GM21526 (cell line): Measurements from ENCODE around the gene VN1R5.
"Not testable (repeated sequence)": the region's sequence is repeated elsewhere in the genome, so short reads cannot be mapped to it uniquely, and the experiment has no call there.

Experiments used
- ATAC-seq: cut with Tn5 transposase; IDR thresholded peaks from one replicate; pipeline ENCODE4 v1.9.1; 2021; ENCODE audit warnings: moderate library complexity; ENCODE audit not compliant: unreplicated experiment, low FRiP score

The VN1R5 gene

DNA sequence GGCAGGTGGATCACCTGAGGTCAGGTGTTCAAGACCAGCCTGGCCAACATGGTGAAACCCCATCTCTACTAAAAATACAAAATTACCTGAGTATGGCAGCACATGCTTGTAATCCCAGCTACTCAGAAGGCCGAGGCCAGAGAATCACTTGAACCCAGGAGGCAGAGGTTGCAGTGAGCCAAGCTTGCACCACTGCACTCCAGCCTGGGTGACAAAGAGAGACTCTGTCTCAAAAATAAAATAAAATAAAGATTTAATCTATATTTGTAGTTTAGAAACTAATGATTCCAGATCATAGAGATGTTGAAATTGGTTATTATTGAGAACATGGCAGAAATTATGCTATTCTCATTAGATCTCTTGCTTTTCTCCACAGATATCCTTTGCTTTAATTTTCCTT is at the start of gene VN1R5:
Gene VN1R5 (plus strand): TSS at position 301 of the 400 bp plus-strand sequence.
- ATAC-seq: not testable (repeated sequence)

DNA sequence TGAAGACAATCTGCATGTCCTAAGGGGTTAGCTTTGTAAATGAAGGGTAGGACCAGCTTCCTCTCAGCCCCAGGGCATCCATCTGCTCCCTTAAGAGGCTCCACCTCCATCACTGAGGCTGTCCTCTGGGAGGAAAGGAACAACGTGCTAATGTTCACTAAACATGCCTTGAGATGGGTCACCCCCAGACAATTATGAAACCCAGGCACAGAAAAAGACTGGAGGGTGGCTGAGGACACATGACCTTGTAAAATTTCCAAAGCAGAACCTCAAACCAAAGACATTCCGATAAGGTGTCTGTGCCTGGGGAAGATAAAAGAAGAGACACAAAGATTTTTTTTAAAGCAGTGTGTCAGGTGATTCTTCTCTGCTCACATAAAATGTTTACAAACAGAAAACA is 46.5 kb upstream of the VN1R5 start:
- ATAC-seq: no peak

DNA sequence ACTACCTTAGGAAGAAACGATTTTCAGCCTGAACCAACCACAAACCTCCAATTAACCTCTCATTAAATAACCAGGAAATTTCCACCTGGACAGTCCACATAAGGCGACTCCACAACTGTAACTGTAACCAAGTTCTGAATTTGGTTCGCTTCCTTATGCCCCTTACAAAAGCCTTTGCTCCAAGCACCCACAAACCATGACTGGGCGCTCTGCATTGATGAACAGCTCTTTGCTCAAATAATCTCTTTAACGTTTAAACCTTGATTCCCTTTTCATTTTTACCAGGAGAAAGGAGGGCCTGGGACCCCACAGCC is 45.9 kb upstream of the VN1R5 start:
- ATAC-seq: no peak

DNA sequence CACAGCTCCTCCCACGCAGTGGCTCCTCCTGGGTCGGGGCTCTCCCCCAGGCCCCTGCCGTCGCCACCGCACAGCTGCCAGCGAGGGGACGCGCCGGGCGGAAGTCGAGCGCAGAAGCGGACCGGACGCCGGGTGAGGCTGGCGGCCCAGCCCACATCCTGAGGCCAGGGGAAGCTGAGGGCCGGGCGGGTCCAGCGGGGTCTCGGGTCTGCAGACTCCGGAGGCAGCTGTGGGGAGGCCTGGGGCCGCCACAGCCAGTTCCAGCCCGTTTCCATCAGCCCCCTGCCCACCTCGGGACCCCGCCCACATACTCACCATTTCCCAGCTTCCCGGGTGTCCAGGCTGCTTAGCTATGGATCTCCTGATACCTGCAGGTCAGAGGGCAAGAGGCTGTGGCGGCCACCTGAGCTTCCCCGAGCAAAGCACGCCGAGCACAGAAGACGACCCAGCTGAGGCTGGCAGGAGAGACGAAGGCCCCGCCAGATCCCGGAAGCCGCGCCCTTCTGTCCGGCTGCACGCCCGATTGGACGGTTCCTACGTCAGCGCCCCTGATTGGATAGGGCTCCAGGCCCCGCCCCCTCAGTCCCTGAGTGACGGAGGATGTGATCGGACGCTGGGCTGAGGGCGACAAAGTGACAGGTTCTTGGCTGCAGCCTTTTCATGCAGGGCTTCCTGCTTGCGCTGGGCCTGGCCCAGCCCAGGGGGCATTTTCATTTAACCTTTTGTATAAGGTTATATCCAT is 45.3 kb upstream of the VN1R5 start:
- ATAC-seq: peak; percentile 90

DNA sequence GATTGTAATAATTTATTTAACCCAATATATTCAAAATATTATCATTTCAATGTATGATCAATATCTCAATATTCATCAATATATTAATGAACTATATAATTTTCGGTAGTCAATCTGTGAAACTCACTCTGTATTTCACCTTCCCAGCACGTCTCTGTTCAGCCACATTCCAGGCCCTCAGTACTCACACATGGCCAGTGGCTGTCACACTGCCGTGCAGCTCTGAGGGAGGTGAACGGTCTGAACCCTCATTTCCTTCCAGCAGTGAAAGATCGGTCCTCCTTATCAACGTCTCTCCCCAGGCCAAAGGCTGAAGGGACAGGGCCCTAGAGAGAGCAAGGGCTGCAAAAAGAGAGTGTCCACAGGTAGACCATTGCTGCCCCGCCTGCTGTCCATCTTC is 44.5 kb upstream of the VN1R5 start:
- no peak for ATAC-seq

DNA sequence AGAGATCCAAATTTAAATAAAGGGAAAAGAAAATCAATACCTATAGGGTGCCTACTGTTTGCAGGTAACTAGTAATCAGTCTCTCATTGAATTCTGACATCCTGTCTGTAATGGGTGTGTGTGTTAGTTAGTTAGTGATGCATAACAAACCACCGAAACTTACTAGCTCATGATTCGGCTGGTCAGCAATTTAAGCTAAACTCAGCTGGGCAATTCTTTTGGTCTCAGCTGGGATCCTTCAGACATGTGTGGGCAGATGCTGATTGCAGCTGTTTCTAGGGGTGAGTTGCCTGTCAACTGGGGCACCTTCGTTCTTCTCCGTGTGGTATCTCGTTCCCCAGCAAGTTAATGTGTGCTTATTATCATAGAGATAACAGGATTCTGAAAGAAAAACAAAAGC is 43.9 kb upstream of the VN1R5 start:
- peak; percentile 46 for ATAC-seq

DNA sequence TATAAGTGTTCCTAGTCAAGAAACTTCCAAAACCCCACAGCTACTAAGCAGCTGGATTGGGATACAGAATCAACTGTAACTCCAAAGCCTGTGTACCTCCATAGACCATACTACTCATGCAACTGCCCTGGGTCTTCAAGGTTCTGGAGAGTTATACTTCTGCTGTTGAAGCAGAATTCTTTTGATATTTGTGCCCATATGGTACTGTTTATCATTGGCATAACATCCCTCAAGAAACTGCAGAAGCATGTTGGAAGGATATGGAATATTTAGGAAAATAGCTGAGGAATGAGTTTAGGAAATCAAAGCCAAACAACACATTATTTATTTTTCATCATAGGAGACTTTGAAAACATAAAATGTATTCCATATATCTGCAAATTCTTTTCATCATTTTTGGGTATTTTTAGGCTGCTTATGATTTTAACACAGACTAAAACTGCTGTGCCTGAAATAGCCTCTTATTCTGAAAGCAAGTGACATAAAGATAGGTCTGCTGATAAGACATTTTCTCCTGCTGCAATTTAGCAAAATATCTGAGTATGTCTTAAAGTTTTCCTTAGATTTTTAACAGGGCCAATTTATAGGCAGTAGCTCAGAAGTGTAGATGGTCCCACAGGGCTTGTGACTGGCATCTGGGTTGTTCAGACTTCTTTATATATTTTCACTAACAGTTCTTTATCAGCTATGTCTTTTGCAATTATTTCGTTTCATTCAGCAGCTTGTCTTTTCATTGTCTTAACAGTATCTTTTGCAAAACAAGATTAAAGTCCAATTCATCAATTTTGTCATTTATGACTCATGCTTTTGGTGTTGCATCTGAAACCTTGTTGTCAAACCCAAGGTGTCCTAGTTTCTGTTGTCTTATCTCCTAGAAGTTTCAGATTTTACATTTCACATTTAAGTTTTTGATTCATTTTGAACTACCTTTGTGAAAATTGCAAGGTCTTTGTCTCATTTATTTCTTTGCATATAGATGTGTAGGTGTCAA is 43.0 kb upstream of the VN1R5 start:
- no peak for ATAC-seq

DNA sequence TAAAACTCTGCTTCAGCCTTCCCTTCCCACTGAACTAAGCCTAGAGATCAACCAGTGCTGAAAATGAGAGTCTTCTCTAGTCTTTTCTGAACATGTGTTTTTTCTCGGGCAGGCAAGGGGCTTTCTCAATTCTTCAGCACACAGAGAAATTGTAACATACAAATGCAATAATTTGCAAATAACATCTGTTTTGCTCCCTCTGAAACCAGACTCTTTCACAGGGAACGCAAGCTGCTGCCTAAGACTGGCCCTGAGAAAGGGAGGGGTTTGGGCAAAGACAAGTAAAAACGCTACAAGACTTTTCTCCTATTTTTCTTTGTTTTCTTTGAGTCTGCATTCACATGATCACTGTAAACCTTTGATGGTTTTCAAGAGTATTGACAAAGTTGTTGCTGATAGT is 39.6 kb upstream of the VN1R5 start:
- no peak for ATAC-seq

DNA sequence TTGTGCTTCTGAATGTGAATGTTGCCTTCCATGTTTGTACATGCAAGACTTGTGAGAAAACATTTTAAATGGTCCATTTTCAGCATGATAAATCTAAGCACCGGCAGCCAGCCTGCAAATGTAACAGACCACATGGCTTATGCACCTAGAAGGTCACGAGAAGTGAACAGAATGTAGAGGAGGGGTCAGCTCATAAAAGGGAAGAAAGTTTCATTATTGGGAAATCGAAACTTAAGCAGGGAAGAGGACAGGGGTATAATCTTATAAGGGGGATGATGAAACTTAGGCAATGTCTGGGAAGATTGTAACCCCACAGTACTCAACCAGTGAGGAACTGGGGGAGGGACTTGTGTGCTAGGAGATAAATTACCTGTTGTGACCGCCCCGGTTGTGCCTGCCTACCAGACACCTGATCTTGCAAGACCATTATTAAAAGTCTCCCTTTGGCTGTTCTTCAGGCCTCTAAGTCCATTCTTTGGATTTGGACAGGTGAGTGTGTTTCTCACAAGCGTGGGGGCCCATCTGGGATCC is 37.7 kb upstream of the VN1R5 start:
- ATAC-seq: no peak

DNA sequence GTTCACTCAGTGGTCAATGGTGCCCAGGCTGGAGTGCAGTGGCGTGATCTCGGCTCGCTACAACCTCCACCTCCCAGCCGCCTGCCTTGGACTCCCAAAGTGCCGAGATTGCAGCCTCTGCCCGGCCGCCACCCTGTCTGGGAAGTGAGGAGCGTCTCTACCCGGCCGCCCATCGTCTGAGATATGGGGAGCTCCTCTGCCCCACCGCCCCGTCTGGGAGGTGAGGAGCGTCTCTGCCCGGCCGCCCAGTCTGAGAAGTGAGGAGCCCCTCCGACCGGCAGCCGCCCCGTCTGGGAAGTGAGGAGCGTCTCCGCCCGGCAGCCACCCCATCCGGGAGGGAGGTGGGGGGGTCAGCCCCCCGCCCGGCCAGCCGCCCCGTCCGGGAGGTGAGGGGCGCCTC is 35.6 kb upstream of the VN1R5 start:
- ATAC-seq: not testable (repeated sequence)

DNA sequence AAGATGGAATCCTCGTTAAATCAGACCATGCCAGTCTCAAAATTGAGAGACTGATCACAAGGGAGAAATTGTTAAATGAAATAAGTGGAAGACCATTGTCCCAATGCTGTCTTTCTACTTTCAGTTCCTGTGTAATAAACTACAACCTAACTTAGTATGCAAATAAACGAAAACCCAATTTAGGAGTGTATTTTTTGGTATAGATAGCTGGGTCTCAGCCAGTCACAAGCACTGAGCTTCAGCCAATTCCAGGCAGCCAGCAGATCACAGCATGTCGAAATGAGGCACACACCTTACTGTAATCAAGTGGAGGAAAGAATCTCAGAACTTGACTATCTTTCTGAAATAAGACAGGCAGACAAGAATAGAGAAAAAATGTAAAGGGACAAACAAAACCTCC is 33.0 kb upstream of the VN1R5 start:
- ATAC-seq: no peak

DNA sequence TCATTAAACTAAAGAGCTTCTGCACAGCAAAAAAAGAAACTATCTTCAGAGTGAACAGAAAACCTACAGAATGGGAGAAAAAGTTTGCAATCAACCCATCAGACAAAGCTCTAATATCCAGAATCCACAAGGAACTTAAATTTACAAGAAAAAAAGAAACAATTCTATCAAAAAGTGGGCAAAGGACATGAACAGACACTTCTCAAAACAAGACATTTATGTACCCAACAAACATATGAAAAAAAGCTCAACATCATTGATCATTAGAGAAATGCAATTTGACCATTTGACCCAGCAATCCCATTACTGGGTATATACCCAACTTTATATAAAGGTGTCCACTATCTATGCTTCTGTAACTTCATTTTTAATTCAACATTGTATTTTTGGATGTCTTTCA is 31.1 kb upstream of the VN1R5 start:
- no peak for ATAC-seq

DNA sequence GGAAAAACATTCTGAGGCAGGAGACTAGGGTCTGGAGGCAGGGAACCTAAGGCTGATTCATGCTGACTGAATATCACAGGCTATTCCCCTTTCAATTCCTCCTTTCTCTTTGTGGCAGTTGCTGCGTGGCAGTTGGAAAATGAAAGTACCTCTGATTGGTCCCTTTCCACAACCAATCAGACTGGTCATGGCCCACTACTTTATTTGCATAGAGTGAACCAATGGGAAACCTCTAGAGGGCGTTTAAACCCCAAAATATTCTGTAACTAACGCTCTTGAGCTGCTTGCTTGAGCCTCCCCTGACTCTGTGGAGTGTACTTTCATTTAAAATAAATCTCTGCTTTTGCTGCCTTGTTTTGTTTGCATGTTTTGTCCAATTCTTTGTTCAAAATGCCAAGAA is 27.7 kb upstream of the VN1R5 start:
- ATAC-seq: no peak

DNA sequence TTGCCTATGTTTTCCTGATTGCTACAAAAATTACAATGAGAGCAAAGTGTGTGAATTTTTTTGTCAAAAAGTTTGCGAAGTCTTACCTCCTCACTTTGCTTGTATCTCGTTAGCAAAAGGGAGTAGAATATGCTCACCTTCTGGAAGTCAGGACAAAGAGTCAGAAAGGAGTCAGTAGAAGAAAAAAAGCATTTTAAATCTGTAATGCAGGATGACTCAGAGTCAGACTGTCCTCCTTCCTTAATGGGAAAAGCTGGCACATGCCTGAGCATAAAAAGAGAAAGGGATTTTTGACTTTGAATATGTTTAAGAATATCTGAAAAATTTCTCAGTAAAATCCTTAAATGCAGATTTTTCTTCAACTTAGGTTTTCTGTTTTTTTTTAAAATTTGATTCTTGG is 14.2 kb upstream of the VN1R5 start:
- ATAC-seq: no peak

DNA sequence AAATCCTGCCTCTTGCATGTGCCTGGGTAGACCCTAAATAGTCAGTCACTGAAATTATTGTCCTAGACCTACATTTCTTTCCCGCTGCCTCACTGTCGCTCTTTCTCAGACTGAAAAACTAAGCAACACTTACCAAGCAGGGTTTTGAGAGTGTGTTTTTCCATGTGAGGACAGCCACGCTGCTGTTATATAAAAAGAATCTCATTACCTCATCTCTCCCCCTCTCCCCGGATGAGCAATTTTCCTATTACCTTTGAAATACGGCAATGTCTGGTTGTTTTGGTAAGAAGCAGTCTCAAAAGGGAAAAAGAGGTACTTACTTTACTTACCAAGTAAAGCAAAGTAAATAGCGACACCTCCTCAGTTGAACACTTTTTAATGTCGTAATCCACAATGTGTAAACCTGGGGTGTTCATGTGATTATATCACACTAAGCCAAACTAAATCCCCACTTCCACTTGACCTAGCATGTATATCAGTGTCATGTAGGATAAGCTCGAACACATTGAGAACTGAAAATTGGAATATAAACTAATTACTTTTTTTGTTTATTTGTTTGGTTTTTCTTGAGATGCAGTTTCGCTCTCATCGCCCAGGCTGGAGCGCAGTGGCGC is 12.2 kb upstream of the VN1R5 start:
- ATAC-seq: no peak

DNA sequence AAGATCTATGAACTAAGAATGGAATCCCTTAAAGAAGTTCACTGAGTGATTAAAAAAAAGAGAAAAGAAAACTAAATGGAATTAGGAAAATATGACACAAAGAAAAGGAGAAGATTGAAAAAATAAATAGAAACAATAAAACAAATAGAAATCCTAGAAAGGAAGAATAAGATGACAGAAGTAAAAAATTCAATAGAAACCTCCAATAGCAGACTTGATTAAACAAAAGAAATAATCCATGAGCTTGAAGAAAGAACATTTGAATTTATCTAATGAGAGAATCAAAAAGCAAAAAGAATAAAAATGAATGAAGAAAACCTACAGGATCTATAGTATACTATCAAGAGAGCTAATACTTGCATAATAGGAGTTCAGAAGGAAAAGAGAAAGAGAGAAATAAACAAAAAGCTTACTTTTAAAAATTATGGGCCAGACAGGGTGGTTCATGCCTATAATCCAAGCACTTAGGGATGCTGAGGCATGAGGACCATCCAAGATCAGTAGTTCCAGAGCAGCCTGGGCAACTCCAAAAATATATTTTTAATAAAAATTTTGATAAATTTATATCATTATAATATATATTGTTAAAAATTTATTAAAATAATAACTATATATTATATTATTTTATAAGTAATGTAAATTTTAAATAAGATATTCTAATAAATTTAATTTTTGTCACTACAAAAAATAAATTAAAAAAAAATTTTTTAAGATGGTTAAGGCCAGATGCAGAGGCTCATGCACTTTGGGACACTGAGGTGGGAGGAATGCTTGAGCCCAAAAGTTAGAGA is 9.4 kb upstream of the VN1R5 start:
- ATAC-seq: no peak

DNA sequence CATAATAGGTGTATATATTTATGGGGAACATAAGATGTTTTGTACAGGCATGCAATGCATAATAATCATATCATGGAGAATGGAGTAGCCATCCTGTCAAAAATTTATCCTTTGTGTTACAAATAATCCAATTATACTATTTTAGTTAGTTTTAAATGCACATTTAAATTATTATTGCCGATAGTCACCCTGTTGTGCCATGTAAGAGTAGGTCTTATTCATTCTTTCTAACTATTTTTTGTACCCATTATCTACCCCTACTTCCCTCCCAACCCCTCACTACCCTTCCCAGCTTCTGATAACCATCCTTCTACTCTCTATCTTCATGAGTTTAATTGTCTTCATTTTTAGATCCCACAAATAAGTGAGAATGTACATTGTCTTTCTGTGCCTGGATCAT is 8.3 kb upstream of the VN1R5 start:
- ATAC-seq: no peak

DNA sequence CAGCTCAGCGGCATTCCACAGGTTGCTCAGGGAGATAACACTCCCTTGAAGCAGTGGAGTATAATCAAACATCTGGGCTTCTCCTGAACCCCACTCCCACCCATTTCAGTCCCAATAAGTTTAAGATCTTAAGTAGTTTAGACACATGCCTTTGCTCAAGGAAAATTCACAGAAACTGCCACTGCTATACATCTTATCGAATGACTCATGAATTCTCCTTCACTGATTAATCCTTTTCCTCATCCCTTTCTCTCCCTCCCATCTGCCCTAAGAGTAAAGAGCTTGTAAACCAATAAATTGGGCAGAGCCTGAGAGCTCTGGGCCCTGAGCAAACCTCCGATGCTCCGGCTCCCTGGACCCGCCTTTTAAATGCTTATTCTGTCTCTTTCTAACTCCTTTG is 10.2 kb downstream of the VN1R5 start:
- no peak for ATAC-seq

DNA sequence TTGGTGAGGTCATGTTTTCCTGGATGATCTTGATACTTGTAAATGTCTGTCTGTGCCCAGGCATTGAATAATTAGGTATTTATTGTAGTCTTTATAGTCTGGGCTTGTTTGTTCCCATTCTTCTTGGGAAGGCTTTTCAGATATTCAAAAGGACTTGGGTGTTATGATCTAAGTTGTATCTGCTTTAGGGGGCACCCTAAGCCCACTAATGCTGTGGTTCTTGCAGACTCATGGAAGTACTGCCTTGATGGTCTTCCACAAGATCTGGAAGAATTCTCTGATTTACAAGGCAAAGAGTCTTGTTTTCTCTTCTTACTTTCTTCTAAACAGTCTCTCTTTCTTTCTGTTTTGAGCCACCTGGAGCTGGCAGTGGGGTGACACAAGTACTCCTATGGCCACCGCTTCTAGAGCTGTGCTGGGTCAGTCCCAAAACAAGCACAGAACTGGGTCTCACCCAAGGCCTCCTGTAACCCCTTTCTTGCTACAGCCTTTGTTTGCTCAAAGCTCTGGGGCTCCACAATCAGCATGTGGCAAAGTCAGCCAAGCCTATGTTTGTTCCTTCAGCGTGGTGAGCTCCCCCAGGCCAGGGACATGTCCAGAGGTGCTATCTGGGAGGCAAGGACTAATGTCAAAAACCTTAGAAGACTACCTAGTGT is 12.6 kb downstream of the VN1R5 start:
- ATAC-seq: no peak

DNA sequence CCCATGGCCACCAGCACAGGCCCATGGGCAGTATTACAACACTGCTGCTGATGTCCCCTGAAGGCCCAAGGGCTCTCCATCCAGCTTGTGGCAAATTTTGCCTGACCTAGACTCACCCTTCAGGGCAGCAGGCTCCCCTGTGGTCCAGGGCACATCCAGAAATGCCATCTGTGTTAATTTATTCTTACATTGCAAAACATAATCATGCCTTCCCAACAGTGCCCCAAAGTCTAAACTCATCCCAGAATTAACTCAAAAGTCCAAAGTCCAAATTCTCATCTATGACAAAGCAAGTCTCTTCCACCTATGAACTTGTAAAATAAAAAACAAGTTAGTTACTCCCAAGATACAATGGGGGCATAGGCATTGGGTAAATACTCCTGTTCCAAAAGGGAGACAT is 13.3 kb downstream of the VN1R5 start:
- no peak for ATAC-seq
